ENCODE data around the gene MATN1.

Gene MATN1

DNA sequence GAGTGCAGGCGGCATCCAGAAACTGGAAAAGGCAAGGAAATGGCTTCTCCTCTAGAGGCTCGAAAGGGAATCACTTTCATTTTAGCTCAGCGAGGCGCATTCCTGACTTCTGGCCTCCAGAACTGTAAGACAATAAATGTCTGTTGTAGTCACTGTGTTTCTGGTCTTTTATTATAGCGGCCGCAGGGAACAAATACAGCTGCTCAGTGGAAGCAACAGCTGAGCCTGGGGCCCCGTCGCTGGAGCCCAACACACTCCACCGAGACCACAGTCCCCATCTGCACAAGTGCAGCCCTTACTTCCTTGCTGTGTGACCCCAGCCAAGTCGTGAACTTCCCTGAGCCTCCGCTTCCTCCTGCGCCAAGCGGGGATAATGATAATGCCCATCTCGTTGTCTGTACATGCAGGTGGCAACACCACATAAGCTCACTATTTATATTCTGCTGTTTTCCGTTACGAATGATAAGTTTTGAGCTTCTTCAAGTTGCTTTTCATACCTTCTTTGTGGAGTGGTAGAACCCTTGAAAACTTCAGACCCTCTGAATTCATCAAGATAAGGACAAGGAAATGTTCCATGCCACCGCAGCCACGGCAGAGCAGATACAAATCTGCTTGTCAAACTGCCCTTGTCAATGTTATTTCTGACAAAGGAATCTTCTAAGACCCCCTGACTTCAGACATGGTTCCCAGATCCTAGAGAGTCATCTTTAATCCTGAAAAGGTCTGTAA is 37.4 kb upstream of the MATN1 start:
- no peak for DNase-seq (ENCODE audit: low read depth)
- no peak overlapping the region for H3K4me3 ChIP-seq (ENCODE audit: low read length)
- TF ChIP-seq, protein P1, sequence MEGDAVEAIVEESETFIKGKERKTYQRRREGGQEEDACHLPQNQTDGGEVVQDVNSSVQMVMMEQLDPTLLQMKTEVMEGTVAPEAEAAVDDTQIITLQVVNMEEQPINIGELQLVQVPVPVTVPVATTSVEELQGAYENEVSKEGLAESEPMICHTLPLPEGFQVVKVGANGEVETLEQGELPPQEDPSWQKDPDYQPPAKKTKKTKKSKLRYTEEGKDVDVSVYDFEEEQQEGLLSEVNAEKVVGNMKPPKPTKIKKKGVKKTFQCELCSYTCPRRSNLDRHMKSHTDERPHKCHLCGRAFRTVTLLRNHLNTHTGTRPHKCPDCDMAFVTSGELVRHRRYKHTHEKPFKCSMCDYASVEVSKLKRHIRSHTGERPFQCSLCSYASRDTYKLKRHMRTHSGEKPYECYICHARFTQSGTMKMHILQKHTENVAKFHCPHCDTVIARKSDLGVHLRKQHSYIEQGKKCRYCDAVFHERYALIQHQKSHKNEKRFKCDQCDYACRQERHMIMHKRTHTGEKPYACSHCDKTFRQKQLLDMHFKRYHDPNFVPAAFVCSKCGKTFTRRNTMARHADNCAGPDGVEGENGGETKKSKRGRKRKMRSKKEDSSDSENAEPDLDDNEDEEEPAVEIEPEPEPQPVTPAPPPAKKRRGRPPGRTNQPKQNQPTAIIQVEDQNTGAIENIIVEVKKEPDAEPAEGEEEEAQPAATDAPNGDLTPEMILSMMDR (conservative IDR thresholded peaks at IDR 0.05; ENCODE audit: low read depth, low read length) = no peak

DNA sequence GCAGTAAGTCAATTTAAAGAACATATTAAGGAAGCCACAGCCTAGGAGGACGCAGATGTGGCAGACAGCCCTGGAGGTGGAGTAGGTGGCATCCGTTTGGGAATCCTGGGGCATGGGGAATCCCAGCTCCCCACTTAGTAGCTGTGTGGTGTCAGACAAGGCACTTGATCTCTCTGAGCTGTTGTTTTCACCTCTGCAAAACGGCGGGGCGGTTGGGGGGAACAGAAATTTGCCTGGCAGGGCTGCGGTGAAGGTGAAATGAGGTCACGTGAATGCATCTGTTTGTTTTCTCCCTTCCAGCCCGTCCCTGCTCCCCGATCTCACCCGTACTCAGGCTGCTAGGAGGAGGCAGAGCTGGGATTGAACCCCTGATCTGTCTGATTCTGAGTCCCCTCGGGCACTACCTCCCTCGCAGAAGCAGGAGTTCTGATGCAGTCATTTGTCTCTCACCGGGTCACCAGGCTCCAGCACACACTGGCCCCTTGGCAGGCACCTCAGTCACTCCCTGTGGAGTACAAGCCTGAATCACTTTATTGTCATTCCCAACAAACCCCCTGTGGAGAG is 36.4 kb upstream of the MATN1 start:
- no peak for DNase-seq (ENCODE audit: low read depth)
- TF ChIP-seq, protein P1 (conservative IDR thresholded peaks at IDR 0.05; ENCODE audit: low read depth, low read length) = no peak
- H3K4me3 ChIP-seq (ENCODE audit: low read length) = no peak overlapping the region

DNA sequence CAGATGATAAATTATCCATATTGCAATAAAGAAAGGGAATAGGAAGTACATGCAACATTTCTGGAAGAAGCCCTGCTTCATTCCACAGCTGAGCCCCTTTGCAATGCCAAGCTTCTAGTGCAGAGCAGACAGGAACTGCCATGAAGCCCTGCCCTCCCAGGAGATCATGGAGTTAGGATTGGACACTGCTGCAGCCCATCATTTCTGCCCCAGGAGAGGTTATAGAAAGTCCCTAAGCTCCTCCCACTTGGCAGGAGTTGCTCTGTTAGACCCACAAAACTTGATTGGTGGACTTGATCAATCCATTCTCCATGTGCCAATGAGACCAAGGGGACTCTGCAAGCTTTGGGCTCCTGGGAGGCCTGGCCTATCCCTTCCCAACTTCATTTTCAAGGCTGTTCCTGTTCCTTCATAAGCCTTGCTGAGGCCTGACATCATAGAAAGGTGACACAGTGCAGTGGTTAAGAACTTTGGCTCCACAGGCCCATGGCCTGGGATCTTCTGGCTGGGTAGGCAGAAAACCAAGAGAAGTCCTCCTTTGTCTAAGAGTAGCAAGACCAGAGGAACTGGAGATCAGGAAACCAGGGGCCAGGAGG is 35.5 kb upstream of the MATN1 start:
- TF ChIP-seq, protein P1 (conservative IDR thresholded peaks at IDR 0.05; ENCODE audit: low read depth, low read length) = no peak
- no peak overlapping the region for H3K4me3 ChIP-seq (ENCODE audit: low read length)
- DNase-seq (ENCODE audit: low read depth) = no peak

DNA sequence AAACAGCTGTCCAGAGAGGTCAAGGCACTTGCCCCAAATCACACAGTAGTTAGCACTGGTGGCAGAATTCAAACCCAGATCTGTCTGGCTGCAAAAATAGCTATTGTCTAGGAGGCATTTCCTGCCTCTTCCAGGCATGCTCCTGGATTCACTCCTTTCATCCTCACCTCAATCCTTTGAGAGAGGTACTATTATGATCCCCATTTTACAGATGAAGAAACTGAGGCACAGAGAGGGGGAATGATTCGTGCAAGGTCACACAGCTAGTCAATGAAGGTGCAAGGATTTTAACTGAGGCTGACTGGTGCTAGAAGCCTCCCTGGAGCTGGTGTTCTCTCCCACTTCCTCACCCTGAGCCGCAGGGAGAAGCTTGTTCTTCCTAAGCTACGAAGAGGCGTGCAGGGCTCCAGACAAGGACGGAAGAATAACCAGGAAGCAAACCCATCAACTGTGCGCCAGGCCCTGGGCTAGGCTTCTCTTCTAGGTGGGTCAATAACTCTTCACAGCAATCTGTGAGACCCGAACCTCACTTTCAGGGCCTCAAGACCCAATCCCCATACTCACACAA is 34.8 kb upstream of the MATN1 start:
- no peak for DNase-seq (ENCODE audit: low read depth)
- TF ChIP-seq, protein P1 (conservative IDR thresholded peaks at IDR 0.05; ENCODE audit: low read depth, low read length) = no peak
- no peak overlapping the region for H3K4me3 ChIP-seq (ENCODE audit: low read length)

DNA sequence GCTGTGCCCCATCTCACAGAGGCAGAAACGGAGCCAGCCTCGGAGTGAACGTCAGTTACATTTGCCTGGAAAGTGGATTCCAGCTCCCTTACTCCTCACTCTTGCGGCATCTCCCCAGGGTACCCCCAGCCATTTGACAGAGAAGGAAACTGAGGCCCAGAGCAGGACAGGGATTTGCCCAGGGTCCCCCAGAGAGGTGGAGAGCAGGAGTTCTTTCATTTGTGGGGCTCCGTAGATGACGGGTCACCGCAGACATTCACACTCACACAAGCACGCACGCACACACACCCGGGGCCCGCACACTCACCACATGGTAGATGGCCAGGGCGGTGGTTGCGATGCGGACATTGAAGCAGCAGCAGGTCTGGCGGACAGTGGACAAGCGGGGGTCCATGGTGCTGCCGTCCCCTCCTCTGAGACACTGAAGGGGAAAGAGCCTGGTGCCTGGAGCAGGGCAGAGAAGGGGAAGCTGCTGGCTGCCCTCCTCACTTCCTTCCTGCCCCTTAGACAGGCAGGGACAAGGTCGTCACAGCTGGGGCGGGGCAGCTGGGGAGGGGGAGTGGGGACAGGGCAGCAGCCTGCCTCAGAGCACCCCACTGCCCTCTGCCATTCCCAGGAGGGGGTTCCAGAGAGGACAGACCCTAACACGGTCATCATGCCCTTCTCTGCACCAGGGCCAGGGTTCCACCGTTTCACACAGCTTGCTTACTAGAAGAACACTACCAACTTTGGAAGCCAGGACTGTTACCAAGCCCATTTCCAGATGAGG is 34.2 kb upstream of the MATN1 start, which contains the start of gene LAPTM5:
Gene LAPTM5, minus strand, starts transcription at position 423 of the 769 bp plus-strand sequence. Its CDS starts 29 bp downstream, at position 394.
- TF ChIP-seq, protein P1 (conservative IDR thresholded peaks at IDR 0.05; ENCODE audit: low read depth, low read length) = no peak
- no peak within 1 kb of the TSS for H3K4me3 ChIP-seq (ENCODE audit: low read length)
- DNase-seq (ENCODE audit: low read depth) = no peak

DNA sequence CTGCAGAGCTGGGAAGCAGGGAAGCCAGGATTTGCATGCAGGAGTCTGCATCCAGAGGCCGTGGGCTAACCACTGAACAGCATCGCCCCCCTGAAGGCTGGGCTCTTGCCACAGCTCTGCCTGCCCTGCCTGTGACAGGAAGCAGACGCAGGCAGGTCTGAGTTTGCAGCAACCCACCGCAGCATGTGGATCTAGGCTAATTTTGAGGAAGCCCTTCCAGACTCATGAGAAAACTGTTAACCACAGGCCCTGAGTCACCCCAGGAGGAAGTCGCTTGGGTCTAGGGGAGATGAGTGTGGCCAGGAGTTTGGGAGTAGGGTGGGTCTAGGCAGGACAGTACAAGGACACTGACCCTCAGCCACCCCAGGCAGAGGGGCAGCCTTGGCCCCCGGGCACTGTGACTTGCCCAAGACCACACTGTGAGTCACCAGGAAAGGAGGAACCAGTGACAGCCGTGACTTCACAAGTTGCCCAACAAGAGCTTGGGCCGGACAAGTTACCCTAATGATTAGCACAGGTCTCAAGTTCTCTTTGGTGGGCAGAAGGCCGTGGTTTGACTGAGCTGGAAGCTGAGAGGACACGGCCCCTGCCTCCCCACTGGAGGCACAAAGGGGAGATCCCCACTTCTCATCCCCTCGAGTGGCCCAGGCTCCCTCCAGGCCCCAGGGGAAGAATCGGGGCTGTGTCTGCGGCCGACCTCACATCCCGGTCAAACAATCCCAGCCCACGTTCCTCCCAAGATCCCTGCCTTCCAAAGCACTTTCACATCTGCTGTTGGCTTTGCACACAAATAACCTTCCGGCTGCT is 33.4 kb upstream of the MATN1 start:
- no peak overlapping the region for H3K4me3 ChIP-seq (ENCODE audit: low read length)
- no peak for DNase-seq (ENCODE audit: low read depth)
- TF ChIP-seq, protein P1 (conservative IDR thresholded peaks at IDR 0.05; ENCODE audit: low read depth, low read length) = no peak
